Measurements from ENCODE around the gene FLCN. TPM values are rescaled to one million over a fixed set of nuclear protein-coding genes. Genes with fewer than 3 reads are reported as not detected.

FLCN gene
- total and polyA plus RNA-seq, 2 of the 13 experiments (the other 11 are each of a cell fraction or from before 2014, with no cell fraction given), result 16.6 to 24.9 TPM

- ChIA-PET POLR2A (no interaction called here), CTCF (ENCODE audit: low intra/inter-chr PET ratio, low total read pairs) (no interaction called here)
- in situ Hi-C loops (cut with HindIII; ENCODE audit: extremely low pct_ligation_motif_present, low pct_unique_long_range_greater_than_20kb) (no loop called here), intact Hi-C loops (cut with micrococcal nuclease; ENCODE audit: unreplicated experiment) (no loop called here)
- no peak for DNase-seq (ENCODE audit: low spot score)
- no peak for FAIRE-seq
- H3K9me3 ChIP-seq (ENCODE audit: low read length), result no peaks in the 10 kb centered on the region
- TF ChIP-seq NR3C1 (CRISPR knock-in tag; IDR thresholded peaks at IDR 0.05) (no peak), HOXA9 (CRISPR knock-in tag; IDR thresholded peaks at IDR 0.05; ENCODE audit: borderline replicate concordance) (no peak), ATF1 (CRISPR knock-in tag; IDR thresholded peaks at IDR 0.05) (no peak), FOXP1 (IDR thresholded peaks at IDR 0.05) (no peak), FOXP1 (CRISPR knock-in tag; IDR thresholded peaks at IDR 0.05) (no peak), ZNF83 (CRISPR knock-in tag; IDR thresholded peaks at IDR 0.05; ENCODE audit: borderline replicate concordance) (no peak), ATF7 (IDR thresholded peaks at IDR 0.05) (no peak), ATF7 (CRISPR knock-in tag; IDR thresholded peaks at IDR 0.05) (no peak), KIAA2018 (CRISPR knock-in tag; IDR thresholded peaks at IDR 0.05; ENCODE audit: borderline replicate concordance) (no peak), KDM4B (CRISPR knock-in tag; IDR thresholded peaks at IDR 0.05) (no peak), ERF (CRISPR knock-in tag; IDR thresholded peaks at IDR 0.05) (no peak), KDM3A (CRISPR knock-in tag; IDR thresholded peaks at IDR 0.05; ENCODE audit: low read depth) (no peak)
- no peak overlapping the region for H2AFZ ChIP-seq (ENCODE audit: low read length)
- no peaks in the 10 kb centered on the region for H3K27me3 ChIP-seq (ENCODE audit: control insufficient read depth in 1 of 2, insufficient read depth in 2 of 2, low read length in 2 of 2)
- no peak overlapping the region for H3K4me2 ChIP-seq (ENCODE audit: low read depth, low read length)
- no peaks in the 10 kb centered on the region for H3K4me1 ChIP-seq (ENCODE audit: insufficient read depth, low read length)
- 98% methylated on average over 8 of the region's 12 CpGs for WGBS (ENCODE audit: low lambda C conversion rate)
- H3K79me2 ChIP-seq (ENCODE audit: insufficient read depth, low read length), result no peaks in the 10 kb centered on the region
- H4K20me1 ChIP-seq (ENCODE audit: insufficient read depth, low read length), result no peaks in the 10 kb centered on the region
- no peak for ATAC-seq
- no peak overlapping the region for H3K9ac ChIP-seq (ENCODE audit: insufficient read depth, low read depth, low read length)
- no peak overlapping the region for H3K27ac ChIP-seq (ENCODE audit: extremely low read length, insufficient read depth, low read length)
- BruUV-seq (replicated peaks), result no TSS peak
- peaks cover 33 to 78% of the 10 kb centered on the region in 2 experiments; a peak in 4 of 5 replicates for H3K36me3 ChIP-seq (replicated peaks in 1 of 2; ENCODE audit: control insufficient read depth in 1 of 2, insufficient read depth in 2 of 2, low read length in 2 of 2)
- no peak overlapping the region for H3K4me3 ChIP-seq (replicated peaks in 1 of 3; ENCODE audit: insufficient read depth in 1 of 3, low read depth in 2 of 3, low read length in 3 of 3)
These were observed 60.6 kb downstream of the FLCN start for GRCh38 chr17:17176341-17176740.
